Cerebellar nuclear complex (tissue), 1 donor: ENCODE measurements around the gene BCCIP.

ENCODE experiments used
- DNase-seq, 2 experiments: peaks; one replicate each; lab custom pipeline; 2025; lab: John Stamatoyannopoulos, UW

Gene BCCIP

GRCh38 chr10:125844751-125845221 is 21.4 kb downstream of the BCCIP start:
- DNase-seq: no peak

GRCh38 chr10:125845617-125846016 is 22.3 kb downstream of the BCCIP start:
- DNase-seq: no peak

- DNase-seq: no peak
These were observed 23.5 kb downstream of the BCCIP start for GRCh38 chr10:125846894-125847293.

GRCh38 chr10:125848371-125848770 is 25.0 kb downstream of the BCCIP start:
- no peak for DNase-seq

- no peak for DNase-seq
These were observed 25.5 kb downstream of the BCCIP start for GRCh38 chr10:125848857-125849256.

- no peak for DNase-seq
These were observed 26.1 kb downstream of the BCCIP start for GRCh38 chr10:125849448-125849847.

GRCh38 chr10:125850766-125851731 is 27.7 kb downstream of the BCCIP start:
- no peak for DNase-seq

- no peak for DNase-seq
These were observed 29.1 kb downstream of the BCCIP start for GRCh38 chr10:125852487-125852886.

- DNase-seq: no peak
These were observed 33.9 kb downstream of the BCCIP start for GRCh38 chr10:125857185-125857760.

- DNase-seq: no peak
These were observed 35.9 kb downstream of the BCCIP start for GRCh38 chr10:125859128-125859817.

- no peak for DNase-seq
These were observed 41.8 kb downstream of the BCCIP start for GRCh38 chr10:125865120-125865519.

GRCh38 chr10:125866421-125867029 is 43.2 kb downstream of the BCCIP start:
- DNase-seq: no peak

- DNase-seq: no peak
These were observed 45.1 kb downstream of the BCCIP start for GRCh38 chr10:125868372-125868975.

- no peak for DNase-seq
These were observed 48.0 kb downstream of the BCCIP start for GRCh38 chr10:125871338-125871737.

- no peak for DNase-seq
These were observed 55.9 kb downstream of the BCCIP start for GRCh38 chr10:125878957-125879835.

GRCh38 chr10:125880719-125881118 is 57.4 kb downstream of the BCCIP start:
- no peak for DNase-seq

GRCh38 chr10:125881192-125881591 is 57.8 kb downstream of the BCCIP start, which contains the start of gene DHX32:
Gene DHX32, minus strand, starts transcription at chr10:125881292. Its CDS starts 468 bp downstream, at chr10:125880824.
- DNase-seq: no peak

- no peak for DNase-seq
These were observed 59.2 kb downstream of the BCCIP start for GRCh38 chr10:125882596-125882995.

GRCh38 chr10:125883211-125883610 is 59.9 kb downstream of the BCCIP start:
- DNase-seq: no peak
